HG03095 (cell line): Measurements from ENCODE around the gene KIRREL3.

ENCODE experiments used
- ATAC-seq: cut with Tn5 transposase; IDR thresholded peaks from one replicate; pipeline ENCODE4 v1.9.1; 2021; ENCODE audit warnings: moderate library complexity; ENCODE audit not compliant: unreplicated experiment

KIRREL3 gene

GRCh38 chr11:126918556-126918955 is 82.0 kb downstream of the KIRREL3 start:
- ATAC-seq, result no peak

- ATAC-seq, result peak; percentile 90
Measured at GRCh38 chr11:126917531-126918204, 82.9 kb downstream of the KIRREL3 start.

GRCh38 chr11:126915430-126915829 is 85.1 kb downstream of the KIRREL3 start:
- no peak for ATAC-seq

GRCh38 chr11:126914941-126915340 is 85.6 kb downstream of the KIRREL3 start:
- ATAC-seq, result no peak

- no peak for ATAC-seq
Measured at GRCh38 chr11:126914166-126914565, 86.4 kb downstream of the KIRREL3 start.

- no peak for ATAC-seq
Measured at GRCh38 chr11:126904520-126904919, 96.0 kb downstream of the KIRREL3 start.

- ATAC-seq, result no peak
Measured at GRCh38 chr11:126901783-126902182, 98.8 kb downstream of the KIRREL3 start.

GRCh38 chr11:126899961-126900748 is 100.4 kb downstream of the KIRREL3 start:
- ATAC-seq, result no peak

GRCh38 chr11:126898802-126899201 is 101.8 kb downstream of the KIRREL3 start:
- no peak for ATAC-seq

GRCh38 chr11:126897430-126897829 is 103.1 kb downstream of the KIRREL3 start:
- ATAC-seq, result no peak

- no peak for ATAC-seq
Measured at GRCh38 chr11:126896025-126896424, 104.5 kb downstream of the KIRREL3 start.

GRCh38 chr11:126893796-126894195 is 106.8 kb downstream of the KIRREL3 start:
- ATAC-seq, result no peak

- no peak for ATAC-seq
Measured at GRCh38 chr11:126892756-126893155, 107.8 kb downstream of the KIRREL3 start.

GRCh38 chr11:126891556-126892217 is 108.9 kb downstream of the KIRREL3 start:
- no peak for ATAC-seq

GRCh38 chr11:126890561-126890960 is 110.0 kb downstream of the KIRREL3 start:
- ATAC-seq, result no peak

GRCh38 chr11:126888115-126888712 is 112.4 kb downstream of the KIRREL3 start:
- ATAC-seq, result no peak

GRCh38 chr11:126886636-126887035 is 113.9 kb downstream of the KIRREL3 start:
- no peak for ATAC-seq

GRCh38 chr11:126886085-126886484 is 114.5 kb downstream of the KIRREL3 start:
- ATAC-seq, result no peak

GRCh38 chr11:126884594-126884993 is 116.0 kb downstream of the KIRREL3 start:
- no peak for ATAC-seq

- no peak for ATAC-seq
Measured at GRCh38 chr11:126884192-126884591, 116.4 kb downstream of the KIRREL3 start.

GRCh38 chr11:126880872-126881271 is 119.7 kb downstream of the KIRREL3 start:
- no peak for ATAC-seq
